MV-4-11 (cell line): Measurements from ENCODE around the gene GLS.
"Not testable (repeated sequence)": the region's sequence is repeated elsewhere in the genome, so short reads cannot be mapped to it uniquely, and the experiment has no call there.

ENCODE experiments used
- DNase-seq: peaks from one replicate; lab custom pipeline; 2025; lab: John Stamatoyannopoulos, UW

Gene GLS

DNA sequence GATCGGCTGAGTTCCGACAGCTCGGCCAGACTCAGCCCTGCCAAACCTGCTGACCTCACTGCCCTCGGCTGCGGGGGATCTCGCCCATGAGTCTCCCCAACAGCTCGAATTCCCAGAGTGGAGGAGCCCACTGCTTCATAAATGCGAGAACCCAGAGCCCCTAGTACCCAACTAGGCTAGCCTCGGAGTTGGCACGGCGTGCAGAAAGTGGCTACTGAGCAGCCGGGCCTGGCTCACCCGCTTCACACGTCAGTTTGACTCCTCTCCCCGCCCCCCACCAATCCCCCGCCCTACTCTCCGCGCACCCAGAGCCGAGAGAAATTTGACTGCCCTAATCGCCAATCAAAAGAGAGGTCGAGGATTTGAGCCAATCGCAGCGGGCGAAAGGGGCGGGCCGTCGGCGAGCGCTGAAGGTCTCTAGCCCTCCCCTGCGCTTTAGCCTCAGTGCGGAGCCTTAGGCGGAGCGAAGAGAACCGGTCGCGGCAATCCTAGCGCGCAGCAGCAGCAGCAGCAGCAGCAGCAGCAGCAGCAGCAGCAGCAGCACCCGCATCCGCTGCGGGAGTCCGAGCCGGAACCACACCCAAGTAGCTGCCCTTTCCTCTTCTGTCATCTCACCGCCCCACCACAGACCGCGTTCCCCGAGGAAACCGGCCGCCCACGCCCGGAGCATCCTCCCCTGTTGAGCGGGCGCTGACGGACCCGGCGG lies at the start of gene GLS:
Gene GLS, plus strand, starts transcription at position 444 of the 706 bp plus-strand sequence. CDS start 264 bp downstream, outside the sequence.
- DNase-seq = peak; percentile 93

DNA sequence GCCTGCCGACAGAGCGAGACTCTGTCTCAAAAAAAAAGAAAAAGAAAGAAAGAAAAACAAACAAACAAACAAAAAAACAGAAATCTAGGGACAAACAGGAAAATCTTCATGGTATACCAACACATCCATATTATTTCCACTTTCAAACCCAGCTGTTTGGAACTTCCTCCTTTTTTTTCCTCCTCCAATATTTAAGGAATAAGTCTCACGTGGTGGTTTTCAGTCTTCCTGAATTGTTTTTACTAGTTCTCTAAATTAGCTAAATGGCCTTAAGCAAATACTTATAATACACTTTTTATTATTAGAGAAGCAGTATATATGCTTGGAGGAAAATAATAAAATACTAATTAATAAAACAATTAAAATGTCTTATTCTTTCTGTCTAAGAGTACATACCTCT lies 48.7 kb upstream of the GLS start:
- DNase-seq = no peak

DNA sequence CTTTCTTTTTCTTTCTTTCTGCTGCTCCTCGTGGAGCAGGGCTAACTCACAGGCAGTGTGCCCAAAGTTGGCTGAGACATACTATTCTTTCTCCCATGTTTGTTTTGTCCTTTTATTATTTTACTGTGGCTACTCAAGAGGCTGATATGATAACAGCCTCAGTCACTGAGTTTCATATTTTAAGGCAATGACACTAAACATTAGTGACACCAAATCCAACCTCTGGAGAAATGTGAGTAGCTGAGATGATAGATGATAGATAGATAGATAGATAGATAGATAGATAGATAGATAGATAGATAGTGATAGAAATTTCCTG lies 45.8 kb upstream of the GLS start:
- no peak for DNase-seq

DNA sequence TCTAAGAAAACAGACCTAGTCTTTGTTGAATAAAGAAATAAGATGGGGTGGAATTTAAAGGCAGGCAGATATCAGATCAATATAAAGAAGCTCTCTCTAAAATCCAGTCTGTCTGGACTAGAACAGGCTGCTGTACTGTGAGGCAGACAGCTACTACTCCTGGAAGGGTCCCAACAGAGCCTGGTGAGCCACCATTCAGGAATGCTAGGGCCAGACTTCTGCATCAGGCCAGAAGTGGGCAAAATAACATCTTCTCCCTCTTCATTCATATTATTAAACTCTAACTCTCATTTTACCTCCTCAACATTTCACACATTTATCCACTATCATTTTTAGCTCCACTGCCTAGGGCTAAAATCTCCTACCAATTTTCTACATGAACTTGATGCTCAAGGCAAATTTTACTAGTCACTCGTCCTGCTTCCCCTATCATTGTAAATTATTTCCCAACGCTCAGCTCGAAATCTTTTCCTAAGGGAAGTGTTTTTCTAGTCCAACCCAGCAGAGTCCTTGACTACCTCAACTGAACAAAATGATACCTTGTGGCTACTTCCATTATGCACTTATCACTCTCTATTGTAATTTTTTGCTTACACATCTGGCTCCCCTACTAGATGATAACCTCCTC lies 45.2 kb upstream of the GLS start:
- no peak for DNase-seq

DNA sequence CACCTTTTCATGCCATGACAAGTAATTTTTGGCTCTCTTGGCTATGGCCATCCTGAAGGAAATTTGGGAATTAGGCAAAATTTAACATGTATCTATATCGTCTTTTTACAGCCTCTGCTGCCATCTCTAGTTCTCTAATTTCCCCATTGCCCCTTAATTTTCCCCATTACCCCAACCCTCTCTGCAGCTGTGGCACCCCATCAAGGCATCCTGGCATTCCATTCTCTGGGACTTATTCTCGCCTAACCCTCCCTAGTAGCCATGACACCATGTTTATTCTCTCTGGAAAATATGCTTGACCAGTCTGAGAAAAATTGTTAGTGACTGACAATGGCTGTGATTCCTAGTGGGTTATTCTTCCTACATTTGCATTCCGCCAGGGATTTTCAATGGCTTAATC lies 43.9 kb upstream of the GLS start:
- DNase-seq = no peak

DNA sequence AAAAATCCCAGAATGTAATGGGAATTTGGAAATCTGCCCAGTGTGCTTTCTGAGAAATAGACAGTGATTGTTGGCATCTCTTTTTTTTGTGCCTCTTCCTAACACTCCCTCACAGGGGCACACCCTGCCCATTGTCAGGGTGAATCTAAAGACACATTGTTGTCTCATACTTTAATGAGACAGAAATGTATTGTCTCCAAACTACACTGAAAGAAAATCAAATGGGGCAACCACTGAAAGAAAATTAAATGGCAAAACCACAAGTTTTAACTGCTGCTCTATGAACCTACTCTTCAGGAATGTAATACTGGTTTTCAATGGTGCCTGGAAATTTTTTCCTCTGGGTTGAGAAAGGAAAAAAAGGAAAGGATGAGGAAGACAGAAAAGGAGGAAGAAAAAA lies 43.2 kb upstream of the GLS start:
- no peak for DNase-seq

DNA sequence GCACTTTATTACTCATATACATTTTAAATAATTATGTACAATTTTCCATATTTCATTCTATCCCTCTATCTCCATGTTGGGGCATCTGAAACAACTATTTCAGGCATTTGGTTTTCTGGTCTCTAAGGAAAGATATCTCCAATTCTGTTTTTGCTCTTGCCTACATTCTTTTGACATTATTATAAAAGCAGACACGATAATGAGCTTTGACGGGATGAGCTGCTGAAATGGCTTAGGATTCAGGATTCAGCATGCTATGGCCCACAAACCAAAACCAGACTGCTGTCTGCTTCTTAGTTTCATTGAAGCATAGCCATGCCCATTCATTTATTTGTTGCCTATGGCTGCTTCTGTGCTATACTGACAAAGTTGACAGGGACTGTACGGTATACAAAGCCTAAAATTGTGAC lies 42.7 kb upstream of the GLS start:
- DNase-seq = no peak

DNA sequence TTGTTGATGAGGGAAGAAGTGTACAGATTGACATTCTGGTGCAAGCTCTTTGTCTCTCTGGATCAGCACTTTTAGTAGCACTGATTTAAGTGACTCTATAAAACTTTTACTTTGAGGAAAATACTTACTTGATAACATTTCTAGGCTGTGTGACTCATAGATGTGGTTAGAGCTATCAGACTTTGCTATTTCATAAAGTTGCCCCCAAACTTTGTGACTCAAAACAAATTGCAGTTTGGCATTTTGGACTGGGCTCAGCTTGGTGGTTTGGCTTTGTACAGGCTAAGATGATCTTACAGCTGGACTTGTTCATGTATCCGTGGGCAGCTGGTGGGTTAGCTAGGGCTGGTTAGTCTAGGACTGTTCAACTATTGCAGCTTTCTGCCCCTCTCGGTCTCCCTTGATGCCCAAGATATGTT lies 42.1 kb upstream of the GLS start:
- peak; percentile 2 for DNase-seq

DNA sequence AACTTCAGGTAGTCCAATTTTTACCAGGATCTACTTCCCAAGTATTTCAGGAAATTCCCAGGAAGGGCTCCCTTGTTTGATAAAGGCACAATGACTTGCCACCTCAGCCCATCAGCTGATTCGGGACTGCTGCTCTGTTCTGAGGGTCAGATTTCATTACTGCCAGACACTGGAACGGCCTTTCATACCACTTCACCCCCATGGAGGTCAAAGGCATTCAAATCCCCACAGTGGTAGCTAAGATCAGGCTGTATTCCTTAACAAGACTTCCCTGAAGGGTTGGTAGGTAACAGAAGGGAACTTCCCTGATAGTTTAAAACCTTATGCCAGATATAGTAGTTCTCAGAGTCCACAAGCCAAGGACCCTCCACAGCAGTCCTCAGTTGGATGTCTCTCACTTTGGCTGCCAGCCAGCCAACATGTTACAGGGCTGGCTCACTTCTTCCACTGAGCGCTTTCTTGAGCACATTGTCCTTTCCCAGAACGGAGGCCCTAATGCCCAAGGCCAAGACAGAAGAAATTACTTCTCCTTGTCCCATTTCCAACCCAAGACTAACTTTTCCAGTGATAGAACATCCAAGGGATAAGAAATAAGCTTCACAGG lies 40.0 kb upstream of the GLS start:
- DNase-seq = no peak

DNA sequence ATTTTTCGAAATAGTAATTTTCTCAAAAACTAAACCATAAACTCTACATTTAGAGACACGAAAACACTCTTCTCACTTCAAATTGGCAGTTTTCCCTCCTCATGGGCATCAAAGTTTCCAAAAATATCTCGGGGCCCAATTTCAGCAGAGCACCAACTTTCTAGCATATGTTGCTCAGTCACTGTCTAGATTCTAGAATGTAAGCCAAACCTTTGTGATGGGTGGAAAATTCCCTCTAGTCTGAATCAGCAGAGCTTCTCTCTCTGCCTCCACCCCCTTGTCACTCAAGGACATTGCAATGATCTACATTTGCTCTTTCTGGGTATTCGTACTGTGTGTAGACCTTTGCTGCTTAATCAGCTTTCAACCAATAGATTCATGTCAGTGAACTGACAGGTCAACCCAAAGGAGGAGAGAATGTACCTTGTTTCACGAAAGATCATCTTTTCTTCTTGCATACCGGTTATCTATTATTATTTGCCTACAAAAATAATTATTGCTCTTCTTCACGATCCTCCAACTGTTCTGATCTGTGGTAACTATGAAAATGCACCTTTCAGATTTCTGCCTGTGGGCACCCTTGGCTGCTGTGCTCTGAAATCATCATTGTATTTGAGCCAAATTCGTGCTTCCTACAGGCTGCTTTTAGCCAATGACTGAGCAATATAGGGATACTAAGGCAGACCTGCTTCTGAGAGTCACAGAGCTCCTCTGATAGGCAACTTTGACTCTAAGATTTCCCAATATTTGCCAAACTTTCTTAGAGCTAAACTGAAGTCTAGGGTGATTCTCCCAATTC lies 38.7 kb upstream of the GLS start:
- DNase-seq = no peak

DNA sequence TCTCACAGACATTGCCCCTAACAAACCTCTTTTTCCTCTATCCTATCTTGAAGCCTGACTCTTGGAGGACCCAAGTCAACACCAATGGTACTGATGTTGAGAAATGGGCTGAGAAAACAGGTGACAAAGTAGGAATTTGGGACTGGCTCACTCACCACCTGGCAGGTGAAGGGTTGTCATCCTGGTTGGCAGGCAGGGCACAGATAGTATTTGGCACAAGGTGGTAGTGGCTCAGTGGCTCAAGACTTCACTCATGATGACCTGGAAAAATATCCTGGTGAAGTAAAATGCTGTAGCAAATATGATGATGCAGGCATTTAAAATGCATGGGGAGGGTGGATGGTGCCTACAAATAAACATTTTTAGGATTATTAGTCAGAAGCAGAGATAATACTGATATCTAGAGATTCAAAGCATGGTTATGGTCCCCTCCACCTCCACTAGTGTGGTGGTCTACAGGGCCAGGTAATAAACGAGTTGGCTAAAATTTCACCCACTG lies 38.0 kb upstream of the GLS start:
- DNase-seq = no peak

DNA sequence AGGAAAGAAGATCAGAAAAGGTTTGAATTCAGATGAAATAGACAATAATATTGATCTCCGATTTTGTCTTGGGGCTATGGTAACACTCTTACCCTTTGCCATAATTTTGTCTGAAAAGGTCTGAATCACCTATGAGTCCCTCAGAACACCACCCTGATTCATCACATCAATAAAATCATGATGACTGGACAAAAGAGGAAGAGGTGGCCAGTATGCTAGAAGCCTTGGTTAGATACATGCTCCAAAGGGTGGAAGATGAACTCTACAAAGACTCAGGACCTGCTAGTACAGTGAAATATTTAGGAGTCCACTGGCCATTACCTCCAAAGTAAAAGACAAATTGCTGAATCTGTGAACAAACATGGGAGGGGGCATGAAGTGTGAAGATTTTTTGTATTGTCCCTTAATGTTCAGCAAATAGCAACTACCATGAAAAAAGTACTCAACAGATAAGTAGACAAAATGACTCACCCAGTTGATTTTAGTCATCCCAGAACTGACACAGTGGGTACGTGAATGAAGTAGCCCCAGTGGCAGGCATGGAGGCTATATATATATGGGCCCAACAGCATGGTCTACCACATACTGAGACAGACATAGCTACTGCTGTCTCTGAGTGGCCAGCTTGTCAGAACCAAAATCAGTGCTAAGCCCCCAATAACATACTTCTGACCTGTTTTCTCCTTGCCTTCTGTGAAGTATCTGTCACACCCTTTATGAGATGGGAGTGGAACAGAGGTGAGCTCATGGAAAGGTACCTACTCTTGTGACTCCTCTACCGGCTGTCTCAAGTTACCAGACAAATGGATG lies 36.5 kb upstream of the GLS start:
- DNase-seq = no peak

DNA sequence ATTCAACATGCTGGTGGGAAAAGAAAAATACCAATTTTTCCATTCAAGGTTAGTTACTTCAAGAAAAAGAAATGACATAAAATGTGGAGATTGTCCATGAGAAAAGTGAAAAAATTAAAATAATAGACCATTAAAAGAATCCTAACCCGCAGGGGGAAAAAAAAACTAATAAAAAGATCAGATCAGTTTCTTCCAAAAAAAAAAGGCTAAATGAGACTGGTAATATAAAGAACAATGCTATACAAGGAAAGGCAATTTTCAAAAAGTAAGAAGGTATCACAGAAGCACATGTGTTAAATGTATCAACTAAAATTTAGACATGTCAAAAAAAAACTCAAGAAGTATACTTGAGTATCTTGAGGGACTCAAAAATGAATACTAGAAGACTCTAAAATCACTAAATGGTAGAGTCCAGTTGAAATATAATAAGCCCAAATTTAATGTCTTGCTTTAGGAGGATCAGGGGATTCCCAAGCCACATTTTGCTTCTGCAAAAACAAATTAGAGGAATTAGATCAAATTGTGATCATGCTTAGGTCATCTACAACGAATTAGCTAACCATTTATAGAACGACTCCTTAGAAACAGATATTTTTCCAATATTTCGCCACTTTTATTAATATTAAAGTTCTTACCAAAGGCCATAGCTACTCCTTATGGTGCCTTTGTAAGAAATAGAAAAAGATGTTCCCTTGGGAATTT lies 35.8 kb upstream of the GLS start:
- DNase-seq = no peak

DNA sequence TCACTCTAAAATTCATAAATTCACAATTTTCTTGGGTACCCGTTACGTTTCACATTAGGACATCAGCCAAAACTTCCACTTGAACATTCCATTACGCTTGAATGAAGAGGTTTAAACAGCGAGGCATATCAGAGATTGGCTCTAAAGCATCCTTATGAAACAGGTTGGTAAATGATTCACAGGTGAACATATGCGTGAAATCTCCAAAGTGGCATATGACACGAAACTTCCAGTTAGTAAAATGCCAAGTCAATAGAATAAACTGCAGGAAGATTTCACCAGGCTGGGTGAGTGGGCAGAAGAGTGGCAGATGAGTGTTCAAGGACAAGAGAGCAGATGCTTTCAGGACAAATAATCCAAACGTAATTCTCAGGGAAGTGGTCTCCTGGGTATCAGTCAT lies 33.9 kb upstream of the GLS start:
- DNase-seq = no peak

DNA sequence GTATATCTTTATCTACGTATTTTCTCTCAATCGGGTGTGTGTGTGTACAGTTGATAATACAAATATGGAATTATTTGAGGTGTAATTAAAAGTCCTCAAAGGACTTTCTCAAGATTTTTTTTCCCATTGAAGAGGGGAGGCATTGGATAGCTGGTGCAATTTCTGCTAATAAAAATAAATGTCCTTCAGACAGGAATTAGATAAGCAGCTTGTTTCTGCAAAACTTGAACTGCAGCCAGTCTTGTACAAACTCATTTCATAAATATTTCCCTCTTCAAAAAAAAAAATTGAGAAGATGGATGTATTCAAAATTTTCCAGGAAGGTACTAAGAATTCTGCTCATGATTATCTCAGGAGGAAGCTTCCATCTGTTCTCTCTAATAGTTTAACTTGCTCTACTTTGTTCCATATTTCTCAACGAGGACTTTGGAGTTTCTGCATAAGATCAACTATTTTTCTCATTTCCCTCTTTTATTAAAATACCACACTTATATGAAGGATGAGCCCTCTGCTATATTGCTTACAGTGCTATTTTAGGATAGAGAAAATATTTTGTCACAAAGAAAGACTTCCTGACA lies 33.0 kb upstream of the GLS start:
- DNase-seq = peak; percentile 22

DNA sequence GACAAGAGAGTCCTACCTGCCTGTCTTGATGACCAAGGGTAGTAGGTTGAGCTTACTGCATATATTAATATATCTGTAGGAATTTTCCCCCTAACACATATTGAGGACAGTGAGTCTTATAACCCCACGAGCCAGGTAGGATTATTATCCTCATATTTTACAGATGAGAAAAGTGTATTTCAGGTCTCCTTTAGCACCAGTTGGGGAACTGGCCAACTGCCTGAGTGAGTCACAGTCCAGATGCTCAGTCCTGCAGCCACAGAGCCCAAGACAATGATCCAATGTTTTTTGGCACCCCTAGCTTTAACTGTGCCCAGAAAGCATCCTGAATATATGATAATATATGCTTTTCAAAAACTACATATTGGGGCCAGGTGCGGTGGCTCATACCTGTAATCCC lies 30.8 kb upstream of the GLS start:
- DNase-seq = no peak

DNA sequence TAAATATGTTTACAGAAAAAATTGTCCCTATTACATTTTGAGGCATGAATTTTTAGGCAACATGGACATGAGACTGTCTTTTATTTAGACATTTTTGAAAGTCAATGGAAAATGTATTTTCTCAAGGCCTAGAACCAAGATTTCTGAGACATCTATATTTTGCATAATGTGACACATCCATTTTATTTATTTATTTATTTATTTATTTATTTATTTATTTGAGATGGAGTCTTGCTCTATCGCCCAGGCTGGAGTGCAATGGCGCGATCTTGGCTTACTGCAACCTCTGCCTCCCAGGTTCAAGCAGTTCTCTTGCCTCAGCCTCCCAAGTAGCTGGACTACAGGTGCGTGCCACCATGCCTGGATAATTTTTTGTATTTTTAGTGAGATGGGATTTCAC lies 27.6 kb upstream of the GLS start:
- DNase-seq = not testable (repeated sequence)

DNA sequence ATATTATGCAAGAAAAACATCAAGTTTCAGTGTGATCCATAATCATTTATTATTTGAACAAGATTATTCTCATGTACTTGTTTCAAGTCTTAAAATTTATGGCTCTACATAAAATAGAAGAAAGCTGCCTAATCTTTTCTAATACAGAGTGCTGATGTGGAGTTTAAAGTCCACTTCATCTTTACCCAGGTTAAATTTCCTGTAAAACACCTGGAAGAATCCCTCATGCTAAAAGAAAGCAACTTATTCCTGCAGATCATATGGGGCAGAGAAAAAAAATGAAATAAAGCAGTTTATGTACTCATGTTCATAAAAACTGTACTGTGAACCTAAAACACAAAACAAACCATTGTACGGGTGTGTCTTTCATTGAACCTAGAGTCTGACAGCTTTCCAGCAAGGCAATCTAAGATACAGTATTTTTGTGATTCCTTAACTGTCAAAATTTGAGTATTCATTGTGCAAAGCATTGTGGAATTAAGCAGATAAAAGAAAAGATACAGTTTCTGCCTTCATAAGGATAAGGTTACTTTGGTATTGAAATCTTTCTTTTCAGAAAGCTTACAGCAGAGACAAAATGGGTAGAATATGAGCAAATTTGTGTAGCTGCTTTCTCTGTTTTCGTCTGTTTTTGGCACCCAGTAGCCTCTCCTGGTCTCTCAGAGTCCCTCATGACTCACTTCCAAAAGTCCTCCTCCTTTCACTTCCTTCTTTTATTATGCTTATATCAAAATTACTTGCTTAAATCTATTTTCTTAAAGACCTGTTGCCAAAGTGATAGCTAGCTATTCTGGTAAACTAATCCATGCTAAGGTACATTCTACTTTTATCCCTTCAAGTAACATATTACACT lies 26.9 kb upstream of the GLS start:
- peak; percentile 72 for DNase-seq

DNA sequence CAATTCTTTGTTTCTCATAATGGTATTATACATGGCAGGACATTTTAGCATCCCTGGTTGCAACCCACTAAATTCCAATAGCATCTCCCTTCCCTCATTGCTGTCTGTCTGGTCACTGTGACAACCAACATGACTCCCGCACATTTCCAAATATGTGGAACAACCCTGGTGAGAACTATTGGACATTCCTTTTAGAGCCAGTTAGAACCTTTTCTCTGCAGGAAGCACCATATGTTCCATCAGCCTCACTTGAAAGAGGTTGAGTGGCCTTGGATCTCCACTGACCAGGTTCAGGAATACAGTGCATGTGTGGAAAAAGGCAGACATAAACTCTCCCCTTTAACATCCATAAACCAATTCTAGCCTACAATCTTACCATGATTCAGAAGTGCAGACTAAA lies 25.9 kb upstream of the GLS start:
- DNase-seq = no peak

DNA sequence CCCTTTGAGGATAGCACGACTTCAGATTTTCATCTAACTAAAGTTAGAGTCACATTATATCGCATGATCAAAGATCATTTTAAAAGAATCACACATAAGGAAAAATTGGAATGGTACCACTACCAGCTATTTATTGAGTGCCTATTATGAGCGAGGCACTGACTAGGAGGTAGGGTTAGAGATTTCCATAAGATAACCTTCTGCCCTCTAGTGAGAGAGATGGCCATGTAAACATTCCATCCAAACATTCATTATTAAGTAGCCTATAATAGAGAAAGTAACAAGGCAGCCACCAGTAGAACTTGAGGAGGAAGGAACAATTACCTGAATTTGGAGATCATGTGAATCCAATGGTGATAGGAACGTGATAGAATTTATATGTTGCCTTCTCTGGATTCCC lies 25.4 kb upstream of the GLS start:
- DNase-seq = no peak
